Left ventricle myocardium inferior (tissue), 1 donor: ENCODE data around the gene ANKFN1. TPM values are rescaled to one million over a fixed set of nuclear protein-coding genes. Genes with fewer than 3 reads are reported as not detected.

Experiments used
- DNase-seq: peaks from one replicate; pipeline ENCODE4 v3.0.0-alpha.2; 2020
- H3K27ac ChIP-seq: fragments of 200-600 bp; replicated peaks from 2 replicates; pipeline ENCODE4 v1.8.0; 2021
- H3K27me3 ChIP-seq: fragments of 200-600 bp; 2 replicates; pipeline ENCODE4 v1.8.0; 2021; ENCODE audit warnings: low read depth
- H3K36me3 ChIP-seq: fragments of 200-600 bp; 2 replicates; pipeline ENCODE4 v1.8.0; 2021
- H3K4me1 ChIP-seq: fragments of 200-600 bp; 2 replicates; pipeline ENCODE4 v1.8.0; 2021
- H3K4me3 ChIP-seq: fragments of 200-600 bp; 2 replicates; pipeline ENCODE4 v1.8.0; 2021; ENCODE audit warnings: mild to moderate bottlenecking, moderate library complexity
- H3K9me3 ChIP-seq: fragments of 200-600 bp; replicated peaks from 2 replicates; pipeline ENCODE4 v1.8.0; 2021
- intact Hi-C: fragments of 100-400 bp; cut with micrococcal nuclease; formaldehyde crosslinking; loops from one replicate; pipeline ENCODE4 v1.11.0; 2022
- total RNA-seq: library from RNA; stranded (reverse); fragmentation: NEBNext Ultra II Directional; extraction: Animal tissue kit (Norgen Biotek cat#: 25700); gene quantifications from one replicate; pipeline ENCODE4 v1.2.1, GENCODE V29; 2021
- TF ChIP-seq, protein P1 (sequence below): fragments of 200-600 bp; IDR thresholded peaks from 2 replicates; pipeline ENCODE4 v1.8.0; 2021; ENCODE audit warnings: antibody characterized with exemption, mild to moderate bottlenecking, borderline replicate concordance
- donor health status: DM: no; HTN: yes; CAD: no; lungs with severe emphysema.

The ANKFN1 gene
- total RNA-seq, 1 donor from 2014 or later = not detected

DNA sequence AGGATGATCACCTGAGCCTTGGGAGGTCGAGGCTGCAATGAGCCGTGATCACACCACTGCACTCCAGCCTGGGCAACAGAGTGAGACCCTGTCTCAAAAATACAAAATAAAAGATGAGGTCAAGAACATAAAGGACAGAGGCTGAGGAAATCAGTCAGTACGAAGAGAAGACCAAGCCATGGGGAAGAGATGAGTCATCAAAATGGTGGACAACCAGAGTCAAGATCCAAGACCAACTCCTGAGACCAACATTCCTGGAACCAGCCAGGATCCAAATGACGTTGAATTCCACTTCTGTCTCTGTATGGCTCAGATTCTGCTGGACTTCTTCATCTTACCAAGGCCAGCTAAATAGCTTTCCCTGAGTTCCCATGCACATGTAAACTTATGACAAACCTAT is 395.4 kb downstream of the ANKFN1 start:
- no peak overlapping the region for H3K4me3 ChIP-seq
- H3K4me1 ChIP-seq = no peaks in the 10 kb centered on the region
- TF ChIP-seq, protein P1, sequence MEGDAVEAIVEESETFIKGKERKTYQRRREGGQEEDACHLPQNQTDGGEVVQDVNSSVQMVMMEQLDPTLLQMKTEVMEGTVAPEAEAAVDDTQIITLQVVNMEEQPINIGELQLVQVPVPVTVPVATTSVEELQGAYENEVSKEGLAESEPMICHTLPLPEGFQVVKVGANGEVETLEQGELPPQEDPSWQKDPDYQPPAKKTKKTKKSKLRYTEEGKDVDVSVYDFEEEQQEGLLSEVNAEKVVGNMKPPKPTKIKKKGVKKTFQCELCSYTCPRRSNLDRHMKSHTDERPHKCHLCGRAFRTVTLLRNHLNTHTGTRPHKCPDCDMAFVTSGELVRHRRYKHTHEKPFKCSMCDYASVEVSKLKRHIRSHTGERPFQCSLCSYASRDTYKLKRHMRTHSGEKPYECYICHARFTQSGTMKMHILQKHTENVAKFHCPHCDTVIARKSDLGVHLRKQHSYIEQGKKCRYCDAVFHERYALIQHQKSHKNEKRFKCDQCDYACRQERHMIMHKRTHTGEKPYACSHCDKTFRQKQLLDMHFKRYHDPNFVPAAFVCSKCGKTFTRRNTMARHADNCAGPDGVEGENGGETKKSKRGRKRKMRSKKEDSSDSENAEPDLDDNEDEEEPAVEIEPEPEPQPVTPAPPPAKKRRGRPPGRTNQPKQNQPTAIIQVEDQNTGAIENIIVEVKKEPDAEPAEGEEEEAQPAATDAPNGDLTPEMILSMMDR = no peak
- intact Hi-C loops = no loop called here
- H3K27me3 ChIP-seq = peaks cover 14% of the 10 kb centered on the region
- DNase-seq = no peak
- no peak overlapping the region for H3K27ac ChIP-seq
- H3K9me3 ChIP-seq = peaks cover 16% of the 10 kb centered on the region
- H3K36me3 ChIP-seq = no peaks in the 10 kb centered on the region

DNA sequence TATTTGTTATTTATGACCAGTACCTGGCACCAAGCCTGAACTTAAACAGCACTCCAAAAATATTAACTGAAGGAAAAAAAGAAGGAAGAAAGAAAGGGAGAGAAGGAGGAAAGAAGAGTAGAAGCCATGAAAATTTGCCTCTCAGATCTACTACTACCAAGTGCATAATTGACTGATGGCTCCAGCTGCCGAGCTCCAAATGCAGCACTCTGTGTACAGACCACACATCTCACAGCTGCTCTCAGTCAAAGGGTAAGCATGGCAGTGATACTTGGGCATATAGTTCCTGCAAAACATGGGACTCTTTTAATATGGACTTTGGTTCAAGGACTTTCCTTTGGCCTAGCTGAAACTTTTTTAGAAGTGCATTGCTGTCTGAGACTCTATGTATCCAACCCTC is 396.2 kb downstream of the ANKFN1 start:
- H3K9me3 ChIP-seq = peaks cover 16% of the 10 kb centered on the region
- H3K4me3 ChIP-seq = no peak overlapping the region
- H3K4me1 ChIP-seq = no peaks in the 10 kb centered on the region
- H3K36me3 ChIP-seq = no peaks in the 10 kb centered on the region
- DNase-seq = no peak
- H3K27ac ChIP-seq = no peak overlapping the region
- TF ChIP-seq, protein P1 = no peak
- intact Hi-C loops = no loop called here
- peaks cover 14% of the 10 kb centered on the region for H3K27me3 ChIP-seq

DNA sequence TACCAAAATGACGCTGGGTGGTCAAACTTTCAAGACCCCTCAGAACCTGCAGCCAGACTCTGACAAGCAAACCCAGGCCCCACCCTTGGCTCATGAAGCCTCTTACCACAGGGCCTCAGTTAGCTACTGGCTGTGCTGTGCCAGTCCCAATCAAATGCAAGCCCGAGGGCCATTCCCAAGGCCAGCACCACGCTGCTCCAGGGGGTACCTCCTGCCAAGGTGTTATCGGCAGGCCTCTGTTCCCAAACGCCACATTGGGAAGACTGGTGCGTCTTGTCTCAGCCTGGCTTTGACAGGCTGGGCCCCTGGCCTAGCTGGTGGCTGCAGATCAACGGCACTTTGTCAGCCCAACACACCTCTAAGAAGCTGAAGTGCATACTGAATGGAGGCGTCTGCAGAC is 404.4 kb downstream of the ANKFN1 start:
- H3K4me3 ChIP-seq = no peak overlapping the region
- peaks cover 15% of the 10 kb centered on the region for H3K27me3 ChIP-seq
- no peaks in the 10 kb centered on the region for H3K4me1 ChIP-seq
- H3K36me3 ChIP-seq = no peaks in the 10 kb centered on the region
- TF ChIP-seq, protein P1 = no peak
- no peaks in the 10 kb centered on the region for H3K9me3 ChIP-seq
- intact Hi-C loops = no loop called here
- H3K27ac ChIP-seq = no peak overlapping the region
- no peak for DNase-seq

DNA sequence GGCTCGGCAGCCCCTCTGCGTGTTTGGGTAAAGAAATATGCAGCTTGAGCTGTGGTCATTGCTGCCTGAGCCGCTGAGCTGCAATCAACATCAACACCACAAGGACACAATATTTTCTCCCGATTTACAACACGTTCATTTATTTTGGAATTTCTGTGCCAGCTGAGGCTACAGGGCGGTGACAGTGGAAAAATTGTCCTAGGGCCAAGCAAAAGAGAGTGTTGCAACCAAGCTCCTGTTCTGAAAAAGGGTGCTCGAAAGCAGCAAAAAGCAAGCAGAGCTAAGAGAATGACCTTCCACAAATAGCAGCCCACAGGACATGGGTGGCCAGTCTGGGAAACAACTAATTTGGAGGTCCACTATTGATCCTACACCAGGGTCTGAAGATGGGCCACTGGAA is 404.8 kb downstream of the ANKFN1 start:
- H3K27me3 ChIP-seq = peaks cover 15% of the 10 kb centered on the region
- no peaks in the 10 kb centered on the region for H3K4me1 ChIP-seq
- H3K9me3 ChIP-seq = no peaks in the 10 kb centered on the region
- intact Hi-C loops = no loop called here
- no peak overlapping the region for H3K4me3 ChIP-seq
- H3K36me3 ChIP-seq = no peaks in the 10 kb centered on the region
- no peak for DNase-seq
- TF ChIP-seq, protein P1 = no peak
- no peak overlapping the region for H3K27ac ChIP-seq
